GM23248 (cell line): ENCODE results near the gene YWHAB.

Experiments
- EZH2 ChIP-seq: fragments of 200-600 bp; sonication (generic); IDR thresholded peaks from 2 replicates; pipeline ENCODE4 v1.6.1; 2018; ENCODE audit warnings: antibody characterized with exemption, mild to moderate bottlenecking; ENCODE audit not compliant: insufficient read depth, poor library complexity, severe bottlenecking
- EZH2phosphoT487 ChIP-seq: fragments of 200-600 bp; sonication (generic); IDR thresholded peaks from 2 replicates; pipeline ENCODE4 v1.6.1; 2018; ENCODE audit warnings: antibody characterized with exemption, moderate library complexity, mild to moderate bottlenecking, low read depth; ENCODE audit not compliant: insufficient read depth

DNA sequence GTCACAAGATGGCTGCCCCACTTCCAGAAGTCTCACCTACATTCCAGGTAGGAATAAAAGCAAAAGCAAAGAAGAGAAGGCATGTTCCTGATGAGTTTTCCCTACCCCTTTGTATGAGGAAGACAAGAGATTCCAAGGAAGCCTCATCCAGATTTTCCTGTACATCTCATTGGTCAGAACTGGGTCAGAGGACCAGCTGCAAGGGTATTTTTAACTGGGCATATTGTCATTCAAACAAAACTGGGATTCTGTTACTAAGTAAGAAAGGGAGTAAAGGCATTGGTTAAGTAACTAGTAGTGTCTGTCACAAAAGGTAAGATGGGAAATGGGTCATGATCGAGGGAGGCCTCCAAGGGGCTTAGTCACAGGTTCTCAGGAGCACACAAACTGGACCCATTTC is 47.0 kb upstream of the YWHAB start:
- TF ChIP-seq EZH2 (no peak), EZH2phosphoT487 (no peak)
